Gastrocnemius medialis (tissue), 4 donors: ENCODE results near the gene MTHFD2.

Source experiments
- CTCF ChIP-seq, 5 experiments: fragments of 450-650 bp in 3 of 5; fragments of 200-600 bp in 2 of 5; sonication (generic) in 2 of 5; IDR thresholded peaks in 4 of 5; conservative IDR thresholded peaks in 1 of 5; 1 replicate in 4 of 5; 2 replicates in 1 of 5; pipeline ENCODE4 v1.5.1; 2016 to 2019; ENCODE audit warnings: antibody characterized with exemption in 5 of 5, mild to moderate bottlenecking in 3 of 5, moderate library complexity in 3 of 5
- POLR2A ChIP-seq, 2 donors: fragments of 450-650 bp; IDR thresholded peaks; one replicate each; pipeline ENCODE4 v1.6.1; 2017; ENCODE audit warnings: antibody characterized with exemption in 2 of 2, mild to moderate bottlenecking in 2 of 2, moderate library complexity in 2 of 2

- TF ChIP-seq CTCF (IDR thresholded peaks at IDR 0.05 in 4 of 5, conservative IDR thresholded peaks at IDR 0.05 in 1 of 5), result no peak
- TF ChIP-seq POLR2A (IDR thresholded peaks at IDR 0.05), result no peak
Observed at GRCh38 chr2:74252862-74253261, 54.4 kb downstream of the MTHFD2 start.
